NCI-H345 treated with DMSO at 0.1 percent for 48 hours (cell line): ENCODE data around the gene CPHXL2.

Experiments
- DNase-seq: peaks from one replicate; lab custom pipeline; 2025; ENCODE audit not compliant: unreplicated experiment; lab: John Stamatoyannopoulos, UW

The CPHXL2 gene

GRCh38 chr16:75644240-75645012, 32.4 kb downstream of the CPHXL2 start:
- DNase-seq: no peak

DNA sequence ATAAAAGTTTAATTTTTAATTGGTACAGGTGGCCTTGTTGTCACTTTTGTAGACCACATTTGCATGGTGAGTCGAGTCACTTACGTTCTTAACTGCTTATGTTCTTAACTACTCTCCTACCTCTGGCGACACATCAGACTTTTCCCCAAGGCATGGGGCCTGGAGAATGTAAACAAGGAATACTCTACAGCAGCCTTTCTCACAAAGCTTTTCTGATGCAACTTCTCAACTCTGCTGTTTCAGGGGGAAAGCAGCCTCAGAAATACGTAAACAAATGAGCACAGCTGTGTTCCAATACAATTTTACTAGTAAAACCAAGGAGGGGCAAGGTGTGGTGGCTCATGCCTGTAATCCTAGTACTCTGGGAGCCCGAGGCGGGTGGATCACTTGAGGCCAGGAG, 36.2 kb downstream of the CPHXL2 start:
- no peak for DNase-seq

GRCh38 chr16:75635036-75635435, 41.8 kb downstream of the CPHXL2 start:
- DNase-seq: no peak

GRCh38 chr16:75632857-75633256, 44.0 kb downstream of the CPHXL2 start:
- no peak for DNase-seq

DNA sequence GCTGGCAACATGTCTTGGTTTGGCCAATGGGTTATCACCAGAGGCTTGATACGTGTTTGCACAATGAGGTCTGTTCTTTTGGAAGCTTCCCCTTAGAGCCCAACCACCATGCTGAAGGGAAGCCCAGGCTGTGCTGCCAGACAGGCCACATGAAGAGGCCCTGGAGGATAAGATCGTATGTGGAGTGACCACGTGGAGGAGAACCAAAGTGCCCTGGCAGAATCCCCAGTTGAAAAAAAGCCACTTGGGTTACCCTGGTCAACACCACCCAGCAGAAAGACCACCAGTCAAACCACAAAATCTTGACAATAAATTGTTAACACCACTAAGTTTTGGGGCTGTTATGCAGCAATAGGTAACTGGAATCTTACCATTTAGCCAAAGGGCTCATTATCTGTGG, 46.8 kb downstream of the CPHXL2 start:
- no peak for DNase-seq

DNA sequence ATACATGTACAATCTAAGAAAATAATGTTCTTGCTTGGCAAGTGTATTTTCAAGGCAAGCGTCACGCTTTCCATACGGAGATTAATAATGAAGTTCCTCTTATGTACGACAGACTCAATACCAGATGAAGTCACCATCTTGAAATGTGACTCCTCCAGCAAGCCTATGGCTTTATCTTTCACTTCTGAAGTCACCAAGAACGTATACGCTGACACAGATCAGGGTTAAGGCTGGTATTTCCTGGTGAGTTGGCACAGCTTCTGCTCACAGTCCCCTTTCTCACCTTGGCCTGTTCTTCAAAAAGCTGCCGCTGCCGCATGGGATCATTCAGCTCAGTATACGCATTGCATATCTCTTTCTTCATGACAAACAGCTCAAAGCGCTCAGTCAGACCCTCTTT, 47.7 kb downstream of the CPHXL2 start:
- DNase-seq: no peak

- no peak for DNase-seq
Observed at GRCh38 chr16:75628351-75628750, 48.5 kb downstream of the CPHXL2 start.

GRCh38 chr16:75627851-75628250, 49.0 kb downstream of the CPHXL2 start:
- no peak for DNase-seq

DNA sequence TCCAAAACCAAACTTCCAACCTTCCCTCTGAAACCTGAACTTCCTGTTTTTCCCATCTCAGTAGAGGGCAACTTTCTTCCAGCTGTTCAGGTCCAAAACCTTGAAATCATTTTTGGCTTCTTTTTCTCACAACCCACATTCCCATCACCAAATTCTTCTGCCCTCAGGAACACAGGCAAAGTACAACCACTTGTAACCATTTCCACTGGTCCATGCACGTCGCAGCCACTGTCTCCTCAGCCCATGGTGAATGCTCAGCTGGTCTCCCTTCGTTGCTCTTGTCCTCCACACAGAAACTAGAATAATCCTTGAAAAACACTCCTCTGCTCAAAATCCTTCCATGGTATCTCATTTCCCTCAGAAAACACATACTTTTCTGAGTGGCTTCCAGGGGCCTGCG, 50.0 kb downstream of the CPHXL2 start:
- no peak for DNase-seq

GRCh38 chr16:75624921-75625334, 51.9 kb downstream of the CPHXL2 start:
- no peak for DNase-seq

DNA sequence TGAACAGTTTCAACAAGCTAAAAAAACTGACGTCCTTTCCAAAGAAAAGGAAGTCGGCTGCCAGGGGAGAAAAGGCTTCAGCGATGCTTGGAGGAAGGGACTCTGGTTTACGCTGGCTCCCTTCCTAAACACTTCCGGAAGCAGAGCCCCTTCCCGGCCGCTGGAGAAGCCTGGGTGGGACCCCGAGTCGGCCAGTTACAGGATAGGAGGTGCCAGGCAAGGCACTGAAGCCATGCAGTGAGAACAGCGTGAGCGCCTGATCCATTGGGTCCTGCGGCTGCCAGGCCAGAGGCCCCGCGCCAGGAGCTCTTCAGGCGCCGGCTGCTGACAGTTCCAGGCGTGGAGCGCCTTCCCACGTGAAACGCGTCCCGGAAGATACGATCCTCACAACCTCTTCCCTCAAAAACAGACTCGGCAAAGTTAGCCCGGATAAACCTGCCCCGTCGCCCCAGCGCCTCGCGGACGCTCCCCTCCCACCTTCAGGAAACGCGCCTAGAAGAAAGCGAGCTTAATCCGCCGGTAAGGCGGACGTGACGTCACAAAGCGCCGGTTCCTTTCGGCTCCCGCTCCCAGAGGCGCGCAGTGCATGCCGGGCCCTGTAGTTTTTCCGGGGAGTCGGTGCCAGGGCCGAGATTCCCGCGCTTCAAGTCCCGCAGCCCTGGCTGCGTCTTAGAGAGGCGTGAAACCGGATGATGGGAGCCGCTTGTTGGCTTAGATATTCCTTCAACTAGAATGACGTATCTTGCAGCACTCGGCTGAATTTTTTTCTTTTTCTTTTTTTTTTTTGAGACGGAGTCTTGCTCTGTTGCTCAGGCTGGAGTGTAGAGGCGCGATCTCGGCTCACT, 53.8 kb downstream of the CPHXL2 start, which contains the start of gene ADAT1:
Gene ADAT1 (minus strand): TSS at position 521 of the 845 bp plus-strand sequence. CDS start 2,482 bp downstream, outside the sequence.
- peak; percentile 79 for DNase-seq

- no peak for DNase-seq
Observed at GRCh38 chr16:75621170-75621477, 55.7 kb downstream of the CPHXL2 start.

GRCh38 chr16:75620326-75621169, 56.3 kb downstream of the CPHXL2 start:
- DNase-seq: no peak

- DNase-seq: no peak
Observed at GRCh38 chr16:75618780-75619179, 58.0 kb downstream of the CPHXL2 start.

DNA sequence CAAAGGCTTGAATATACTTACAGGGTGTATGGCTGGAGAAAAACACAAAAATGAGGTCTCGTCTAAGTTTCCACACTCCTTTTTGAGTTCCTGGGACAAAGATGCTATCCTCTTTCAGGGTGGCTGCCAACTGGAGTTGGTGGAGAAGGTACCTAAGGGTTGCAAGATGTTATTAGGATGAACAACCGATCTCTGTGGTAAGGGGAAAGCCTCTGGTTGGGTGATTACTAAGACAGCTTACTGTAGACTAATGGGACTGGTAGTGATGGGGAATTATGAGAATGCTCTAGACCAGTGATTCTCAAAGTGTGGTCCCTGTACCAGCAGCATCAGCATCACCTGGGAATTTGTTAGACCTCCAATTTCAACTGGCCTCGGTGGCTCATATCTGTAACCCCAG, 59.7 kb downstream of the CPHXL2 start:
- no peak for DNase-seq

DNA sequence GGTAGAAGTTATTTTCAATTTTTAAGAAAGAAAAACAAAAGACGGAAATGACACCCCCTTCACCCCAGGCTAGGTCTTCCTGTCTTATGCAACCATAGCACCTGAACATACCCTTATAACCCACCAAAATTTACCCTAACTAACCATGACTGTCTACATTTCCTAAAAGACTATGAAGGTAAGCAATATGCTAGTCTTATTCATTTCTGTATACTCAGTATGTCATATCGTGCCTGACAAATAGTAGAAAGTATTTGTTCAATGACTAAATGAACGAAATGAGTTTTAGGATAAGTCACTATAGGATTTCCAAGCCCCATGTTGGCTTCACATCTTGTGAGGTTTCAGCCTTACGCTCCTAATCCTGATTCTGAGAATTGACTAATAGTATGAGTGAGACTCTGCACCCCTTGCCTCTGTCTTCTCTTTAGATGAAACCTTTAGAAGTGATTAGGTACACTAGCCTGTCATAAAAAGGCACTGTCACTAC, 60.2 kb downstream of the CPHXL2 start:
- no peak for DNase-seq

GRCh38 chr16:75615619-75616018, 61.2 kb downstream of the CPHXL2 start:
- DNase-seq: no peak

DNA sequence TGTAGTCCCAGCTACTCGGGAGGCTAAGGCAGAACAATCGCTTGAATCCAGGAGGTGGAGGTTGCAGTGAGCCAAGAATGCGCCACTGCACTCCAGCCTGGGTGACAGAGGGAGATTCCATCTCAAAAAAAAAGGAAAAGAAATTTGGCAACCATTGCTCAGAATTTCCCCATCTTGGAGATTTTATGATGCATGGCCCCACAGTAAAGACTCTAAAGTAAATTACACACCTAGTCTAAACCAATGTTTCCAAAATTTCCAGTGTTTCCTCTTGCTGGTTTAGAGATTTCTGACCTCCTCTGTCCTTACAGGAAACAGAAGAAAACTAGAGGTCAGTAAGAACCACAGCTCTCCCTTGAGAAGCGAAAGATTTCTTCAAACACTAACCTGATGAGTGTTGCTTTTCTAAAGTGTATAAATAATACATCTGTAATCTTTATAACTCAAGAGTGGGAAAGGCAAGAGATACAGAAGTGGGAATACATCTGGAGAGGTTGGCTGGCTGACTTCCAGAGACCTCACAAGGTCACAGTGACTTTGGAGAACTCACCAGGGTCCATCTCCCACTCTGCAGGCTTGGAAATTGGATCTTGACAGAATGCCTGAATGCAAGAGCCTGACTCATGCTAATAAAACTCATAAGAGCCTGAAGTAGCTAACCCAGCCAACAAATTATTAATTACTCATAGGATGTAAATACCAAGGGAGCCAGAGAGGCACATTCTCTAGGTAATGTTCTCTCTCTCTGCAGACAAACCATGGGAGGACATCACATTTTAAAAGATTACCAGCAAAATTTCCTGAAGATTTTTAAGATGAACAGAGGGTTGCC, 62.5 kb downstream of the CPHXL2 start:
- no peak for DNase-seq
